Activated CD4-positive, alpha-beta T cell treated with anti-CD3 and anti-CD28 coated beads for 24 hours (primary cell): Measurements from ENCODE around the gene TYRP1.
"Not testable (repeated sequence)": the region's sequence is repeated elsewhere in the genome, so short reads cannot be mapped to it uniquely, and the experiment has no call there.

Experiments
- DNase-seq, 2 donors: peaks; one replicate each; pipeline ENCODE4 v3.0.0-alpha.2; 2020; ENCODE audit warnings: low read depth in 2 of 2

TYRP1 gene

DNA sequence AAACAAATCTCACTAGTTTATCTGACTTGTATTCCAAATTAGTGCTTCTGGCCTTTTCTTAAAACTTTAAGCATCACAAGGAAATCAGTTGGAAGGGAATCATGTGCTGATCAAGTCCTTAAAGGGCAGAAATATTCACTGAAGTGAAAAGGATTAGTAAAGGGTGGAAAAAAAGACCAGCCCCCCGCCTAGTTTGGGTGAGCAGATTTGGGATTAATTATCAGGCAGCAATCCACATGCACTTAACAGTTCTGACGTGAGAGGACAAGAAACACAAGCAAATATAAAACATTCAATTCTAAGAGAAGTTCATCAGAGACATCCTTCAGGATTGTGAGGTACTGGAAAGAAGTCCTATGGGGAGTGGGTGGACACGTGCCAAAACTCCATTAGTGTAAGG is at the start of gene TYRP1:
Gene TYRP1 (plus strand): TSS at position 245 of the 400 bp plus-strand sequence. CDS start 612 bp downstream, outside the sequence.
- no peak for DNase-seq

GRCh38 chr9:12643686-12644085 is 49.5 kb upstream of the TYRP1 start:
- DNase-seq, result no peak

GRCh38 chr9:12648925-12649324 is 44.3 kb upstream of the TYRP1 start:
- no peak for DNase-seq

DNA sequence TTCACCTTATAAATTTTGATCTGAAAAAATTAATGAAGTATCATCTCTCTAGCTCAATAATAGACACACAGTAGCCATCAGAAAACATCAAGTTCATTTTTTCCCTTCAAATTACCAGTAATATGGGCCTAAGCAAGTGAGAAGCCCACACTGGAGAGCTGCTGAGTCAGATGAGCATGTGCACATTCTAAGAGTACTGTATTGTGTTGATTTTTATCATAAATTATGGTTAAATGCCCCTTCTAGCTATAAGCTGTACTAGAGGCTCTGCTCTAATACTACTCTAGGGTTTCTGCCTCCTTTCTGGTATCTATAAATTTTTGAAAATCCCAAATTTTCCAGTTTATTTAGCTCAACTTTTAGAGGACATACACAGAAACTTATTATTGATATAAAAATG is 42.1 kb upstream of the TYRP1 start:
- DNase-seq, result no peak

DNA sequence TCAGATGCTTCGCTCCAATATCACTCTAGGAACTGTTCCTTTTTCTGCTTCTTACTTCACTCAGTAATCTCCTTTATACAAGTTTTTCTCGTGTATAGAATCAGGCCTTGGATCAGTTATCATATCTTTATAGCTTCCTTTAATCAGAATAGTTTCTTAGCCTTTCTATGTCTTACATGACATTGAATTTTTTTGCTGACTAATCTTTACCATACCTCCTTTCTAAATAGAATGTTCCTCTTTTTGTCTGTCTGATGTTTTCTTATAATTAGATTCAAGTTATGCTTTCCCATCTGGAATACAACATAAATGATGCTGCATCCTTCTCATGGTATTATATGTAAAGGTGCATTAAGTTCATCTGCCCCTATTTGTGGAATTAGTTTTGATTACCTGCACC is 40.2 kb upstream of the TYRP1 start:
- DNase-seq, result no peak

GRCh38 chr9:12656803-12657202 is 36.4 kb upstream of the TYRP1 start:
- no peak for DNase-seq

DNA sequence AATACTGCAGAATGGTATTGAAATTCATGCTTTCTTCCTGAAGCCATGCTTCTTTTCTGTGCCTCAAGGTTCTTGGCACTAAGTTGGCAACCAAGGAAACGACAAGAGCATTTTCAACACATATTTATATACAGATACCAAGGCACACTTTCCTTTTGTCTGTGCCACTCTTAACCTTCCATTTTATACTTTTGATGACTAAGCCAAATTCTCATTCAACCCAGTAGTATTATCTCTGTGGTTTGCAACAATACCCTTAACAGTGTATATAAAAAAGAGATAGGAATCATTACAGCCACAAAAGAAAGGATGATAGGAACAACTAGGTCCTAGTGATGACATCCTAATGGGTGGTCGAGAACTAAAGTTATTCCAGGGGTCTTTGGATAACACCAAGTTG is 36.0 kb upstream of the TYRP1 start:
- DNase-seq, result no peak

DNA sequence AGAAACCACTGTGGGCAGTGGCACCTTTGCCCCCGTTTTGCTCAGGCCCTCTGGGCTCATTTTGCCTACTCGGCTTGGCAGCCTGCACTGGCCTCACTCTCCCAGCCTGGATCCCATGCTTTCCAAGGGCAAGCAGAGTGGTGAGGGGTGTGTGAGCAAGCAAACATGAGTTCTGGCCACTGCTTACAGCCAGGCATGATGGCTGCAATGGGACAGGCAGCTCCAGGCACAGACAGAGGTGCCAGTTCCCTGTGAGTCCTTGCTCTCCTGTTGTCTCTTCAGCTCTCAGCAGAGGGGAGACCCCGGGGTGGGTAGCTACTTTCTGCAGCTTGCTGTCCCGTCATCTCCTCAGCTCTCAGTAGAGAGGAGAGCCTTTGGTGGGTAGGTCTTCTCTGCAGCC is 35.2 kb upstream of the TYRP1 start:
- no peak for DNase-seq

GRCh38 chr9:12658531-12659209 is 34.5 kb upstream of the TYRP1 start:
- no peak for DNase-seq

DNA sequence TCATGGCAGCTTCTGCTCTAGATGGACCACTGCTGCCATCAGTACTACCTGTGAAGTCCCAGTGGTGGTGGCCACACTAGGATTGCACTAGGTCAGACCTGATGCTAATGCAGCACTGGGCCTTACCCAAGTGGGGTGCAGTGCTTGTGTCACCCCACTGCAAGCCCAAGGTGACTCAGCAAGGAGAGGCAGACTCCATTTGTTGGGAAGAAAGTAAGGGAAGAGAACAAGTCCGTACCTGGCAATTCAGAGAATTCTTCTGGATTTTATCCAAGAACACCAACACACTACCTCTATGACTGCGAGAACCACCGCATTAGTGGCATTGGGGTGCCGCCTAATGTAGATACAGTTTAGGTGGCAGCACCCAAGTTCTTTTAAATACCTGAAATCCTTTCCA is 34.0 kb upstream of the TYRP1 start:
- no peak for DNase-seq

DNA sequence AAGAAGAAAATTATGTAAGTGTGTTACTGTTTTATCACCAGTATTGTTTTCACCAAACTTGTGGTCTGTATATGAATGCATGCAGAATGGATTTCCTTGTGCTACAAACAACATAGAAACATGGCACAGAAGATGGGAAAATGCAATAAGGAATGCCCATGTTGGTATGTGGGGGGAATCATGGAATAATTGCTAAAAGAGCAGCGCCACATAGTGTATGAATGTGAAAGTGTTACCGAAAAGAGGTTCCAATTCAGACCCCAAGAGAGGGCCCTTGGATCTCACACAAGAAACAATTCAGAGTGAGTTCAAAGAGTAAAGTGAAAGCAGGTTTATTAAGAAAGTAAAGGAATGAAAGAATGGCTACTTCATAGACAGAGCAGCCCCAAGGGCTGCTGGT is 26.4 kb upstream of the TYRP1 start:
- DNase-seq, result no peak

GRCh38 chr9:12667892-12668291 is 25.3 kb upstream of the TYRP1 start:
- DNase-seq, result no peak

- DNase-seq, result no peak
Observed at GRCh38 chr9:12670006-12670405, 23.2 kb upstream of the TYRP1 start.

- DNase-seq, result no peak
Observed at GRCh38 chr9:12674961-12675360, 18.2 kb upstream of the TYRP1 start.

- not testable (repeated sequence) for DNase-seq
Observed at GRCh38 chr9:12677462-12678126, 15.6 kb upstream of the TYRP1 start.

DNA sequence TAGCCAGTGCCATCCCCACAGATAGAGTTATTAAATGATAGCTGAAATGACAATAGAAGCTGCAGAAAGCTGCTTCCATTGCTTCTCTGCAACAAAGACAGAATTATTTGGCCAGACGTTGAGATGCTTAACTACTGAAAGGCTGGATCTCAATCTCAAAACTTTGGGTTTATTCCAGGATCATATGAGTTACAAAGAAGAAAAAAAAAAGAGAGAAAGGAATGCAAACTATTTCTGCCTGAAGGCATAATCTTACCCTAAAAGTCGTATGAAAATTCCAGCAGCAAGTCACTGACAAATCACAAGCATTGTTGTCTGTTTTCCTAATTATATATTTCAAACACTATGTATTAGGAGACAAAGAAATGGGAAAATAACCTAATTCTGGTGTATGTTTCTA is 12.8 kb upstream of the TYRP1 start:
- DNase-seq, result no peak

DNA sequence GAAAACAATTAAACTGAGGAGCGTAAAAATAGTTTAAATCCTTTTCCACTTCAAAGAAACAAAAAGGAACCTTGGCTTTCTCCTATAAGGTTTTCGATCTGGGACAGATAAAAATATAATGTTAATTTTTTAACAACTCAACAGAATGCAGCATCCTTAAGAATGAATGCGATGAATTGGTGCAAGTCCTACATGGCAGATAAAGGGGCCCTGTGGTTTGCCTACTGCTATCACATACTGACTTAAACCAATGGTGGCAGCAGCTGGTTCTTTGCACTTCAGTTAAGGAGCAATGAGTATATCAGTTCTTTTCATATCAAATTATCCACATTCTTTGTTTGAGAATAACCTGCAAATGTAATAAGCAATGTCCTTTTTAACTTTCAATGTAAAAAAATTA is 12.4 kb upstream of the TYRP1 start:
- DNase-seq, result no peak

GRCh38 chr9:12681620-12682019 is 11.6 kb upstream of the TYRP1 start:
- no peak for DNase-seq

DNA sequence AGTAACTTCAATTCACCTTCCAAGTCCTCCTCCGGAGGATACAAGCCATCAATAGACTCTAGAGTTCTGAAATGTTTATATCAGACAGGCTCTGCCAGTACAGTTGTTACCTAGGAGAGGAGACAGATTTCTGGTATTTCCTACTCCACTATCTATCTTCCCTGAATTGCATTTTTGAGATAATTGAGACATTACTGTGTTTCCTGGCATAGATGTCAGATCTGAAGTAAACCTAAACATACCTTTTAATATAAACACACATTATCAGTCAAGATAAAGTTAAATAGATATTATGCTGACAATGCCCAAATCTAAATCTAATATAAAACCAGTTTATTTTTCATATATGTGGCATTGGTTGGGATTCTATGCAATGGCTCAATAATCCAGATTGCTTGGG is 8.2 kb upstream of the TYRP1 start:
- DNase-seq, result no peak

- no peak for DNase-seq
Observed at GRCh38 chr9:12689233-12689632, 4.0 kb upstream of the TYRP1 start.

- DNase-seq, result no peak
Observed at GRCh38 chr9:12694013-12694412, 828 bp downstream of the TYRP1 start.

GRCh38 chr9:12695474-12695873 is 2.3 kb downstream of the TYRP1 start:
- DNase-seq, result no peak

GRCh38 chr9:12696931-12697622 is 3.9 kb downstream of the TYRP1 start:
- no peak for DNase-seq
